Hematopoietic multipotent progenitor cell treated with erythropoietin and hydrocortisone succinate and interleukin-3 and kit ligand, for 17 days (in vitro differentiated cells): ENCODE measurements around the gene SLC22A23.
"Not testable (repeated sequence)": the region's sequence is repeated elsewhere in the genome, so short reads cannot be mapped to it uniquely, and the experiment has no call there.

ENCODE experiments used
- DNase-seq: peaks from one replicate; pipeline ENCODE4 v3.0.0-alpha.2; 2015; ENCODE audit warnings: low spot score

SLC22A23 gene

DNA sequence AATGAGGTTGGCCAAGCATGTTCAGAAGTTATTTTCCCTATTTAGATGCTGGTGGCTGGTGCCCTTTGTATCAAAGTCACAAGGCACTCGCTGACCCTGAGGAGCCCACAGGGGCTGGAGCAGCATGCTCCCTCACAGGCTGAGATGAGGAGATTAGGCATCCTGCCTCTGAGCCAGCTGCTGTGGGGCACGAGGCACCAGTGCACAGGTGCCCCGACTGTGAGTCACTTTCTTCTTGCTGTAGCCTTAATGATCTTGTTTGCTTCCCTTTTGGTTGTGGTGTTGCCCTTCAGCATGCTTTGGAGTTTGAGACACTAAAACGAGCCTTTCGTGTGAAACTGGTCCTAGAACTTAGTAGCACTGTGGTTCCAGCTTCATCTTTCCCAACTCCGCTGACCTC, 193.8 kb downstream of the SLC22A23 start:
- DNase-seq, result no peak

- DNase-seq, result no peak
Observed at GRCh38 chr6:3261921-3262320, 194.9 kb downstream of the SLC22A23 start.

GRCh38 chr6:3261518-3261820, 195.4 kb downstream of the SLC22A23 start:
- DNase-seq, result no peak

DNA sequence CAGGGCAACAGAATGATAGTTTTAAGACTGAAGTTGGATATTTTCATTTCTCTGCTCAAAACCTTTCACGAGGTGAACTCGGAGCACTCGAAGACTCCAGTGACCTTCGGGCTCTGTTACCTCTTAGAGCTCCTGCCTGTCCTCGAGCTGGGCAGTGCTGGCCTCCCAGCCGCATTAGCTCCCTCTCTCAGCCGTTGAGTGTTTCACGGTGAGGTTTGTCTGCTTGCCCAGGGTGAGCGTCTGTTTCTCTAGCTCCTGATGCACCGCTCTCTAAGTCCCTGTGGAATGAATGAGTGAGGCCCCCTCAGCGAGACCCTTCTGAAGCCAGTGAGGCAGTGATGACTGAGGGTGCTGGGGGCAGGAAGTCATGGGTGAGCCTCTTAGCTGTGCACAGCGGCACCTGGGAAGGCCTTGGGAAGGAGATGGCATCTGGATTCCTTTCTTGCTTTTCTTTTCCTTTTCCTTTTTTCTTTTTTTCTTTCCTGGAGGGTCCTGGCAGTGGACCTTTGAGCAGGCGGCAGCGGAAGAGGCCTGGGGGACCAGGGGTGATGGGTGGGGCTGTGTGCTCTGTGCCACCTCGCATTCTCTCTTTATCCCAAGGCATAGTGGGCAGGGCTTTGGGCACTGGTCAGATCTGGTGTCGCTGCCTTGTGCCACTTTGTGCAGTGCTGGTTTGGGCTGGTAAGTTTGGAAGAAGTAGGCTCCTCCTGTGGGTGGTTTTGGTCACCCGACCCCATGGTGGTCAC, 195.9 kb downstream of the SLC22A23 start:
- DNase-seq, result no peak

GRCh38 chr6:3260296-3260695, 196.6 kb downstream of the SLC22A23 start:
- DNase-seq, result no peak

- DNase-seq, result peak; percentile 41
Observed at GRCh38 chr6:3259491-3259958, 197.3 kb downstream of the SLC22A23 start.

DNA sequence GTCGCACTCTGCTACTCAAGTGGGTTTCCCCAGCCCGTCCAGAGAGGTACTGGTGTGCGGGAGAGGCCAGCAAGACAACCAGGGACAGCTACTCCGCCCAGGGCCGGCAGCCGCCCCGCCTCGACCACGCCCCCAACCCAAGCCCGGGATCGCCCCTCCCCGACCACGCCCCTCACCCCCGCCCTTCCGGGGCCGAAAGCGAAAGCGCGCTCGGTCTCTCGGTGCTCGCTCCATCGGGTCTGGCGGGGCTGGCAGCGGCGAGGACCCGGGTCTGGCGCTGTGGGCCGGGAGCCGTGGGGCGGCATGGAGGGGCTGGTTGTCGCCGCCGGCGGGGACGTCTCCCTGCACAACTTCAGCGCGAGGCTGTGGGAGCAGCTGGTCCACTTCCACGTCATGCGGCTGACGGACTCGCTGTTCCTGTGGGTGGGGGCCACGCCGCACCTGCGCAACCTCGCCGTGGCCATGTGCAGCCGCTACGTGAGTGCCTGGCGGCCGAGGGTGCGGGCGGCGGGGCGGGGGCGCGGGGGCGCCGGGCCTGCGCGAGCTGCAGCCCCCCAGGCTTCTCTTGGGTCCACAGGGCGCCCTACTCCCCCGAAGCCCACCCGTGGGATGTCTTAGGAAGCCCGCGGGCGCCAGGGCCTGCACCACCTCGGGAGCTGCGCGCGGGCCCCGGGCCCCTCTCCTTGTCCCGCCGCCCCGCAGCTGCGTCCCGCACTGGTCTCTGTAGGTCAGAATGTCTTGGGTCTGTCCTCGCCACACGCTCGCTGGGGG, 197.9 kb downstream of the SLC22A23 start, which contains the start of gene PSMG4:
TSS of gene PSMG4 (plus strand) at position 228 of the 771 bp plus-strand sequence. CDS start at position 304, 76 bp downstream.
- DNase-seq, result peak; percentile 86

- no peak for DNase-seq
Observed at GRCh38 chr6:3258201-3258600, 198.6 kb downstream of the SLC22A23 start.

DNA sequence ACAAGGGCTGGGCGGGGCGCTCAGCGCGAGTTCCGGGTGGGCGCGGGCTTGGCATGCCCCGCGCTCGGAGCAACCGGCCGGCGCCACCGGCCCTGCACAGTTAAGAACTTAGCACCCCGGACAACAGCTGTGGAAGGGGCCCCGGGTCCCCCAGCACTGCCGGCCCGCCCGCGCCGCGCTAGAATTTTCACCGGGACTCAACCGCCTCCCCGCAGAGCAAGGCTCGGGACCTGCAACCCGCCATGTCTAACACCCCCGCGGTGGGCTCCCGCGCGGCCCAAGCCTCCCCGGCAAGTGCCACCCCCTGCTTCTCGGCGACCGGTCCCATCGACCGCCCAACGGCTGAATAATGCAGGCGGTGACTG, 203.3 kb downstream of the SLC22A23 start:
- DNase-seq, result no peak

DNA sequence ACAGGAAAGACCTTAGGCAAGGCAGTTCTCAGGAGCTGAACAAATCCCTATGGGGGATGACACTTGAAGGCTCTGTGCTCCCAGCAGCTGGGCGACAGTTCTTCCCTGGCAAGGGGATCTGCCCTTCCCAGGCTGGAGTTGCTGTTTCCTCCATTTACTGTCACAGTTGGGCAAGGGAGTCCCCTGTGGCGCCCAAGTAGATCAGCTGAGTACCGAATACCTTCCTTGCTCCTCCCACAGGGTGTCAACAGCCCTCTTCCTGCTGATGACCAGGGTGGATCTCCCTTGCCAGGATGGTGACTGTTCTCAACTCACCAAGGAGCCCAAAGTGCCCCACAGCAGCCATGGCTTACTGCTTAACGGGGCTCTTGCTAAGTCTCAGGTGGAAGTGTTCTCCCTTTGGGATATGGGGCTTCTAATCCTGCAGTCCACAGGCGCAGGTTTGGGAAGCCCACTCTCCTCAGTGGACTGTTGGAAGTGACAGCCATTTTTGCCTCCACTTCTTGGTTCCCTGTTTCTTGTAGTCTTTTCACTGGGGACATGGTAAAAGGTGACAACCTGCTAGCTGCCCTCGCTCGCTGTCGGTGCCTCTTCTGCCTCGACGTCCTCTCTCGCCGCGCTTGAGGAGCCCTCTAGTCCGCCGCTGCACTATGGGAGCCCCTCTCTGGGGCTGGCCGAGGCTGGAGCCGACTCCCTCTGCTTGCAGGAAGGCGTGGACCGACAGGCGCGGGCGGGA, 203.8 kb downstream of the SLC22A23 start:
- no peak for DNase-seq

DNA sequence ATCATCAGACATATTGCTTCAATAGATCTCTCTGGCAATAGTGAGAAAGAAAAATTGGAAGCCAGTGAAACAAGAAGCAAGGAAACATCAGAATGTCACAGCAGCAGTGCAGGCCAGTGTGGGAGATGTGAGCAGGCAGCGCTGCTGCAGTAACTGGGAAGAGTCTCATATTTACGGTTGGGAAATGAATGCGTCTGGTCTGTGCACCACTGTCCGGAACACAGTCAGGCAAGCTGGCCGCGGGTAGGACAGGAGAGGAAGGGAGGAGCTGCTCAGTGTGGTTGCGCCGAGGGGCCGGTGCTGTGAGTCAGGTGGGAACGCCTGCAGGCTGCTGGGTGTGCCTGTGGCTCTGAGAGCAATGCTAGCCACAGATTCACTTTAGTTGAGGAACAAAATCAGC, 204.5 kb downstream of the SLC22A23 start:
- DNase-seq, result no peak

- DNase-seq, result peak; percentile 91
Observed at GRCh38 chr6:3251462-3252314, 205.2 kb downstream of the SLC22A23 start.

- no peak for DNase-seq
Observed at GRCh38 chr6:3250231-3250675, 206.6 kb downstream of the SLC22A23 start.

DNA sequence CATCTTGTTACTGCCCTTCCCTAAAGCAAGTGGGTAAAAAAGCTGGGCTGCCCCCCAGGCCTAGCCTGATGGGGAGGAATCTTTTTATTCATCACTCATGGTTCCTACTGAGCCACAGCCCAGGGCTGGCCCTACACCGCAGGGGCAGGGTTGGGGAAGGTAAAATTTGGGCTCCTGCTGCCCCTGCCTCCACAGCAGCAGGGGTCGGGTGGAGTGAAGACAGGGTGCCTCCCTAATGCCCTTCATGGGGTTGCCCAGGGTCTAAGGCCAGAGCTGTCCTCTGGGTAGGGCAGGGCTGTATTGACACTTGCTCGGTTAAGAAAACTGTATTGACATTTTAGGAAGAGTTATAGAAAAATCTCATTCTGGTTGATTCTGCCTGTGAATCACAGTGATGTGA, 207.0 kb downstream of the SLC22A23 start:
- DNase-seq, result no peak

DNA sequence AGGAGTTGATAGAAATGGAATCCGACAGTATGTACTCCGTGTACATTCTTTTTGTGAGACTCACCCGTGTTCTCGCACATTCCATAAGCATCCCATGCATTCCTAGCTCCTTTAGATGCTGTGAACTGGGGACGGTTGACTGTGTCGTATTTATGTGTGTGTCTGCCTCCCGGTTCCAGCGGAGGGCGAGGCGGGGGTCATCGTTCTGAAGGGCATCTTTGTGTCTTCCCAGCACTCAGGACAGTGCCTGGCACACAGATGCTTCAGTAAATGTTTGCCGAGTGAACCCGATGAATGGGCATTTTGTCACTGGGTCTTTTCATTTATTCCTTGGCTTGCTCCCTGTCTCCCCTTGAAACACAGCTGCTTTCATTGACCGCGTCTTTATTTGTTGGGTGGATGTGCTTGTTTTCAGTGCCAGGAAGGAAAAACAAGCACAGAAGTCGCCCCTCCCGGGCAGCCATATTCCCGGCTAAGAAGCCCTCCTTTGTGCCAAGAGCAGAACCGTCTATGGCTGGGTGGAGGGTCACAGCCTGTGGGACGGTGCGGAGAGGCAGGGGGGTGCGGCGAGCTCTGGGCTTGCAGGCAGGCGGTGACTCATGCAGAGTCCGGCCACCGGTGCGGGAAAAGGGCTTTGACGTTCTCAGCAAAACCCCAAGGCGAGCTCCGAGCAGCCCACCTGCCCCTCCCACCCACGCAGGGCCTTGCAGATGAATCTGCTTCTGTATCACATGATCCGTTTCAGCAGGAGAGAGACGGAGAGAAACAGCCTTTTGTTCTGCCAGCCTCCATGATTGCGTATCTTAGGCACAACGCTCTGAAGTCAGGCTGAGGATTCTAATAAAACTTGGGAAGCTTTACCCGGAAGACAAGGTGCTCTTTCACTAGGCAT, 209.3 kb downstream of the SLC22A23 start:
- DNase-seq, result no peak

GRCh38 chr6:3245216-3245615, 211.6 kb downstream of the SLC22A23 start:
- no peak for DNase-seq

GRCh38 chr6:3244832-3245161, 212.1 kb downstream of the SLC22A23 start:
- DNase-seq, result not testable (repeated sequence)

- no peak for DNase-seq
Observed at GRCh38 chr6:3244003-3244831, 212.6 kb downstream of the SLC22A23 start.

DNA sequence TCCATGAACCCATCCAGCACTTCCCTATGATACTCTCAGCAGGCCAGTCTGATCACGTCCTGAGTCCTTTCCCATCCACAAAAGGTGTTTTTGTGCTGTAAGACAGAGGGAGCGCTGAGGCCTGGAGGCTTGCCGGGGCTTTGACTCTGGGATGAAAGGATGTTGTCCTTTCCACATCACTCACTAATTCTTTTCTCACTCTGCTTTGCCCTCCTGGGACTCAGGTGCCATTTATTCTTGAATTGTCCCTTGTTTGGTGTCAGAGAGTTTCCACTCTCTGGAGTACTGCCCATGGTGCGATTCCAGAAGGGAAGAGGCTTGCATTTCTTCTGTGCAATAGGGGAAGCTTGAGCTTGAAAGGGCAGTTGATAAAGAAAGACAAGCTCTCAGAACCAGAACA, 214.1 kb downstream of the SLC22A23 start:
- DNase-seq, result no peak

DNA sequence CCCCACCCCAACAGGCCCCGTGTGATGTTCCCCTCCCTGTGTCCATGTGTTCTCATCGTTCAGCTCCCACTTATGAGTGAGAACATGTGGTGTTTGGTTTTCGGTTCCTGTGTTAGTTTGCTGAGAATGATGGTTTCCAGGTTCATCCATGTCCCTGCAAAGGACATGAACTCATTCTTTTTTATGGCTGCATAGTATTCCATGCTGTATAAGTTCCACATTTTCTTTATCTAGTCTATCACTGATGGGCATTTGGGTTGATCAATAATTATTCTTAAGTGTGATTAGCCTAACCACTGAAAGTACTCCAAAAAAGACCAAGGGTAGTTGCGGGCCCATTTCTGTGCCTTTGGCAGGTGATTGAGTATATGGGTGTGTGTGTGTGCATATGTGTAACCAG, 215.1 kb downstream of the SLC22A23 start:
- not testable (repeated sequence) for DNase-seq
